H1 (cell line): Measurements from ENCODE around the gene NEDD4L. TPM values are rescaled to one million over a fixed set of nuclear protein-coding genes. Genes with fewer than 3 reads are reported as not detected.

ENCODE experiments used
- CTCF ChIA-PET: fragments of 300-600 bp; sonication (Branson Sonifier 250); formaldehyde crosslinking; loops from one replicate; lab custom pipeline; 2021; ENCODE audit not compliant: partially characterized antibody; lab: Charles Lee
- POLR2A ChIA-PET: fragments of 300-600 bp; sonication (Branson Sonifier 250); formaldehyde crosslinking; loops from one replicate; lab custom pipeline; 2021; ENCODE audit warnings: inconsistent platforms; ENCODE audit not compliant: partially characterized antibody; lab: Charles Lee
- DNase-seq, 2 experiments: peaks; one replicate each; pipeline versions ENCODE4 v3.0.0 to v3.0.0-alpha.2; 2010 to 2022; ENCODE audit warnings: low spot score in 2 of 2, low read depth in 1 of 2, mixed read lengths in 1 of 2
- FAIRE-seq: peaks from 2 replicates; lab custom pipeline; 2011; peaks lifted over from hg19 to GRCh38; lab: Jason Lieb, UNC
- H2AFZ ChIP-seq: 2 replicates; pipeline ENCODE4 v1.8.1; 2012; ENCODE audit warnings: low read length, inconsistent platforms
- H2AK5ac ChIP-seq: 2 replicates; pipeline ENCODE4 v1.6.1; 2013; ENCODE audit warnings: low read depth, low read length
- H2BK120ac ChIP-seq: replicated peaks from 2 replicates; pipeline ENCODE3; 2013; ENCODE audit warnings: low read depth, low read length, inconsistent platforms
- H2BK12ac ChIP-seq: 2 replicates; pipeline ENCODE4 v1.6.1; 2013; ENCODE audit warnings: low read depth, low read length
- H2BK15ac ChIP-seq: 2 replicates; pipeline ENCODE4 v1.6.1; 2013; ENCODE audit warnings: low read length
- H2BK20ac ChIP-seq: 2 replicates; pipeline ENCODE4 v1.6.1; 2013; ENCODE audit warnings: low read length
- H2BK5ac ChIP-seq: 2 replicates; pipeline ENCODE4 v1.6.1; 2013; ENCODE audit warnings: low read depth, low read length
- H3K14ac ChIP-seq: 2 replicates; pipeline ENCODE4 v1.6.1; 2013; ENCODE audit warnings: inconsistent platforms; ENCODE audit not compliant: insufficient read length
- H3K18ac ChIP-seq: 2 replicates; pipeline ENCODE4 v1.6.1; 2013; ENCODE audit warnings: low read length; ENCODE audit errors: extremely low read depth
- H3K23ac ChIP-seq: 2 replicates; pipeline ENCODE4 v1.6.1; 2013; ENCODE audit warnings: inconsistent platforms; ENCODE audit not compliant: insufficient read length
- H3K23me2 ChIP-seq: 2 replicates; pipeline ENCODE4 v1.6.1; 2013; ENCODE audit warnings: low read depth, low read length
- H3K27ac ChIP-seq: 2 replicates; pipeline ENCODE4 v1.6.1; 2011; ENCODE audit warnings: low read depth, low read length, inconsistent platforms
- H3K27me3 ChIP-seq, 4 experiments: replicated peaks in 1 of 4; 1 replicate in 1 of 4; 2 replicates in 3 of 4; pipeline versions ENCODE4 v1.6.1 to v1.8.1; 2011 to 2013; ENCODE audit warnings: low read length in 3 of 4, mild to moderate bottlenecking in 3 of 4, inconsistent platforms in 2 of 4, mixed read lengths in 2 of 4, moderate library complexity in 1 of 4; ENCODE audit not compliant: control insufficient read depth in 3 of 4, insufficient read depth in 3 of 4; ENCODE audit errors: extremely low read depth in 1 of 4
- H3K36me3 ChIP-seq, 4 experiments: 2 replicates each; pipeline versions ENCODE4 v1.6.1 to v1.8.1; 2011 to 2013; ENCODE audit warnings: mild to moderate bottlenecking in 4 of 4, low read length in 3 of 4, moderate library complexity in 2 of 4, control low read depth in 1 of 4, inconsistent platforms in 1 of 4; ENCODE audit not compliant: insufficient read depth in 4 of 4, control insufficient read depth in 2 of 4
- H3K4ac ChIP-seq: replicated peaks from 2 replicates; pipeline ENCODE3; 2013; ENCODE audit warnings: low read length, low read depth, mixed read lengths, inconsistent platforms; ENCODE audit not compliant: insufficient read length
- H3K4me1 ChIP-seq, 4 experiments: replicated peaks in 1 of 4; 1 replicate in 1 of 4; 2 replicates in 3 of 4; pipeline versions ENCODE4 v1.6.1 to v1.8.1; 2011 to 2013; ENCODE audit warnings: low read length in 3 of 4, inconsistent platforms in 2 of 4, mixed read lengths in 1 of 4; ENCODE audit not compliant: insufficient read depth in 4 of 4, control insufficient read depth in 3 of 4
- H3K4me2 ChIP-seq, 2 experiments: 2 replicates each; pipeline versions ENCODE4 v1.6.1 to v1.8.1; 2011 to 2013; ENCODE audit warnings: low read depth in 2 of 2, low read length in 2 of 2, control low read depth in 1 of 2, inconsistent platforms in 1 of 2, mild to moderate bottlenecking in 1 of 2; ENCODE audit not compliant: insufficient read depth in 1 of 2
- H3K4me3 ChIP-seq, 4 experiments: fragments of 200-600, 300-600 bp in 1 of 4; sonication (generic), shearing (Covaris generic), sonication (Bioruptor Twin) in 1 of 4; 2 replicates each; pipeline versions ENCODE4 v1.5.1 to v1.8.1; 2011 to 2016; ENCODE audit warnings: low read length in 4 of 4, low read depth in 3 of 4, control low read depth in 2 of 4, inconsistent platforms in 2 of 4, mild to moderate bottlenecking in 2 of 4, mixed read lengths in 1 of 4, moderate library complexity in 1 of 4; ENCODE audit not compliant: insufficient read depth in 2 of 4; ENCODE audit errors: extremely low read depth in 1 of 4
- H3K56ac ChIP-seq: replicated peaks from 2 replicates; pipeline ENCODE3; 2013; ENCODE audit warnings: low read depth, mild to moderate bottlenecking, mixed read lengths, low read length, inconsistent platforms; ENCODE audit not compliant: insufficient read length
- H3K79me1 ChIP-seq: 2 replicates; pipeline ENCODE4 v1.6.1; 2013; ENCODE audit warnings: low read depth, low read length, control low read depth
- H3K79me2 ChIP-seq, 2 experiments: 2 replicates each; pipeline versions ENCODE4 v1.6.1 to v1.8.1; 2012 to 2013; ENCODE audit warnings: low read length in 2 of 2, mild to moderate bottlenecking in 2 of 2, inconsistent platforms in 1 of 2; ENCODE audit not compliant: insufficient read depth in 2 of 2, control insufficient read depth in 1 of 2
- H3K9ac ChIP-seq, 4 experiments: replicated peaks in 1 of 4; 1 replicate in 1 of 4; 2 replicates in 3 of 4; pipeline versions ENCODE4 v1.6.1 to v1.8.1; 2011 to 2013; ENCODE audit warnings: low read depth in 3 of 4, low read length in 3 of 4, control low read depth in 2 of 4, mild to moderate bottlenecking in 2 of 4, moderate library complexity in 2 of 4, inconsistent platforms in 1 of 4; ENCODE audit errors: extremely low read depth in 1 of 4
- H3K9me3 ChIP-seq, 2 experiments: 2 replicates each; pipeline versions ENCODE4 v1.6.1 to v1.8.1; 2012 to 2013; ENCODE audit warnings: mild to moderate bottlenecking in 2 of 2, moderate library complexity in 2 of 2, control low read depth in 1 of 2, inconsistent platforms in 1 of 2, low read depth in 1 of 2, low read length in 1 of 2, mixed read lengths in 1 of 2; ENCODE audit not compliant: insufficient read depth in 2 of 2
- H4K20me1 ChIP-seq, 2 experiments: replicated peaks in 1 of 2; 2 replicates each; pipeline versions ENCODE3 to v1.8.1; 2011 to 2013; ENCODE audit warnings: inconsistent platforms in 2 of 2, low read length in 2 of 2, mild to moderate bottlenecking in 1 of 2; ENCODE audit not compliant: insufficient read depth in 2 of 2, control insufficient read depth in 1 of 2
- H4K5ac ChIP-seq: 2 replicates; pipeline ENCODE4 v1.6.1; 2013; ENCODE audit warnings: low read length, low read depth, mixed read lengths, inconsistent platforms; ENCODE audit not compliant: insufficient read length
- H4K8ac ChIP-seq: 2 replicates; pipeline ENCODE4 v1.8.0; 2013; ENCODE audit warnings: mild to moderate bottlenecking, moderate library complexity, low read length, inconsistent platforms; ENCODE audit not compliant: insufficient read depth; ENCODE audit errors: extremely low read depth
- H4K91ac ChIP-seq: replicated peaks from 2 replicates; pipeline ENCODE3; 2013; ENCODE audit warnings: low read length, mixed read lengths, inconsistent platforms; ENCODE audit not compliant: insufficient read length
- CBX8 ChIP-seq: fragments of 300-800, 300-1000 bp; sonication (generic); IDR thresholded peaks from 2 replicates; pipeline ENCODE4 v1.7.1; 2016; ENCODE audit warnings: low read depth, low read length, borderline replicate concordance
- JUND ChIP-seq: IDR thresholded peaks from 2 replicates; pipeline ENCODE4 v1.6.1; 2011; ENCODE audit warnings: mild to moderate bottlenecking, improper control_type of control experiment, low read length
- SUZ12 ChIP-seq: fragments of 200-600 bp; sonication (generic); IDR thresholded peaks from 2 replicates; pipeline ENCODE4 v1.6.1; 2012; ENCODE audit warnings: mild to moderate bottlenecking, inconsistent platforms, low read length, moderate library complexity, mixed read lengths
- YY1 ChIP-seq: IDR thresholded peaks from 2 replicates; pipeline ENCODE4 v1.6.1; 2011; ENCODE audit warnings: low read depth, mild to moderate bottlenecking, low read length
- polyA plus RNA-seq, 7 experiments: library from polyadenylated mRNA; depleted of rRNA in 3 of 7; stranded (reverse) in 5 of 7; unstranded in 2 of 7; fragments of >200 nt in 5 of 7; fragments of 200-250 nt in 2 of 7; gene quantifications; 1 replicate in 5 of 7; 2 replicates in 1 of 7; 4 replicates in 1 of 7; pipeline versions ENCODE4 v1.2.1 to v1.2.3, GENCODE V29; 2011 to 2013; ENCODE audit warnings: missing spikeins in 2 of 7, mixed read lengths in 2 of 7
- total RNA-seq: library from RNA; stranded (reverse); fragmentation: NEBNext Ultra II Directional; extraction: Animal tissue kit (Norgen Biotek cat#: 25700); gene quantifications from 2 replicates; pipeline ENCODE4 v1.2.1, GENCODE V29; 2021

The NEDD4L gene
- total and polyA plus RNA-seq, 2 of the 8 experiments (the other 6 are each of a cell fraction or from before 2014, with no cell fraction given): 37.3 to 69.8 TPM

DNA sequence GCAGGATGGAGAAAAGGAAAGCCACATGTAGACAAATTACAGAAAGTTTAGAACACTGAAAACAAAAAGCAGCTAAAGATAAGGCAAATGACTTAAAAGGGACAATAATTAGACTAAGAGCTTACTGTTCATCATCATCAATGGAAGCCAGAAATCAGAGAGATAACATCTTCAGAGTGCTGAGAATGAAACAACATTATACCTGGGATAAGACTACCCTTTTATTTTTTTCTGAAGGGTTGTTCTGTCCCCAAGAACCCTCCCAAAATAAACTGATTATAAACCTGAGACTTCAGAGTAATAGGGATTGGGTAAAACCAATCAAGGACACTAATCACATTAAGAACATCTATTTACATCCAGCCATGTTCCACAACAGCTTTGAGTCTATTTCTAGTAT, 6.9 kb upstream of the NEDD4L start:
- Histone ChIP-seq H3K14ac (no peak overlapping the region), H2AK5ac (no peak overlapping the region), H4K91ac (no peak overlapping the region), H3K9me3 (no peaks in the 10 kb centered on the region), H3K18ac (no peak overlapping the region), H2AFZ (no peak overlapping the region), H3K27me3 (no peaks in the 10 kb centered on the region), H3K9ac (no peak overlapping the region), H3K23me2 (no peaks in the 10 kb centered on the region), H3K4me1 (no peaks in the 10 kb centered on the region), H3K36me3 (no peaks in the 10 kb centered on the region), H3K56ac (no peak overlapping the region), H3K79me1 (no peaks in the 10 kb centered on the region), H3K79me2 (no peaks in the 10 kb centered on the region), H2BK15ac (no peak overlapping the region), H2BK120ac (no peak overlapping the region), H2BK12ac (no peak overlapping the region), H3K4me2 (no peak overlapping the region), H3K4me3 (no peak overlapping the region), H4K20me1 (no peaks in the 10 kb centered on the region), H4K5ac (no peak overlapping the region), H3K23ac (no peak overlapping the region), H2BK5ac (no peak overlapping the region), H4K8ac (no peak overlapping the region), H3K27ac (no peak overlapping the region), H3K4ac (no peak overlapping the region), H2BK20ac (no peak overlapping the region)
- no peak for FAIRE-seq
- ChIA-PET POLR2A (no interaction called here), CTCF (interaction anchor here (2.6 kb wide), 1 partner anchor 99 kb away, joined by 8 read pairs; no protein-coding TSS in a partner anchor)
- no peak for DNase-seq
- TF ChIP-seq CBX8 (no peak), JUND (no peak), YY1 (no peak), SUZ12 (no peak)
